Liver (tissue), 9 donors: ENCODE results near the gene OR1F1. TPM values are rescaled to one million over a fixed set of nuclear protein-coding genes. Genes with fewer than 3 reads are reported as not detected.
"Not testable (repeated sequence)": the region's sequence is repeated elsewhere in the genome, so short reads cannot be mapped to it uniquely, and the experiment has no call there.

Source experiments
- DNase-seq: peaks from one replicate; pipeline ENCODE4 v3.0.0-alpha.2; 2017; ENCODE audit warnings: low spot score
- H3K27ac ChIP-seq, 2 donors: one replicate each; pipeline ENCODE4 v1.7.0; 2013; ENCODE audit warnings: inconsistent platforms in 2 of 2, low read length in 2 of 2, control low read depth in 1 of 2, low read depth in 1 of 2, mild to moderate bottlenecking in 1 of 2
- H3K27me3 ChIP-seq, 4 donors: one replicate each; pipeline versions ENCODE4 v1.6.1 to v1.7.0; 2013; ENCODE audit warnings: low read length in 3 of 4, inconsistent platforms in 1 of 4, mild to moderate bottlenecking in 1 of 4, moderate library complexity in 1 of 4; ENCODE audit not compliant: control insufficient read depth in 4 of 4, insufficient read depth in 4 of 4
- H3K36me3 ChIP-seq, 4 donors: one replicate each; pipeline versions ENCODE4 v1.6.1 to v1.7.0; 2013; ENCODE audit warnings: low read length in 3 of 4, mild to moderate bottlenecking in 3 of 4, low read depth in 1 of 4, moderate library complexity in 1 of 4; ENCODE audit not compliant: control insufficient read depth in 4 of 4, insufficient read depth in 3 of 4
- H3K4me1 ChIP-seq, 4 donors: one replicate each; pipeline versions ENCODE4 v1.6.1 to v1.7.0; 2013; ENCODE audit warnings: low read length in 3 of 4, mild to moderate bottlenecking in 3 of 4, moderate library complexity in 1 of 4; ENCODE audit not compliant: control insufficient read depth in 4 of 4, insufficient read depth in 4 of 4
- H3K4me3 ChIP-seq, 3 donors: one replicate each; pipeline versions ENCODE4 v1.6.1 to v1.7.0; 2013; ENCODE audit warnings: low read length in 3 of 3, control low read depth in 1 of 3, low read depth in 1 of 3, mild to moderate bottlenecking in 1 of 3
- H3K9ac ChIP-seq, 2 donors: one replicate each; pipeline ENCODE4 v1.7.0; 2013; ENCODE audit warnings: low read length in 2 of 2, mild to moderate bottlenecking in 2 of 2, moderate library complexity in 2 of 2, control low read depth in 1 of 2, low read depth in 1 of 2
- H3K9me3 ChIP-seq, 4 donors: one replicate each; pipeline versions ENCODE4 v1.6.1 to v1.7.0; 2013; ENCODE audit warnings: low read length in 3 of 4; ENCODE audit not compliant: control insufficient read depth in 4 of 4
- CTCF ChIP-seq: fragments of 150-350 bp; IDR thresholded peaks from 2 replicates; pipeline ENCODE4 v1.5.1; 2017; ENCODE audit warnings: improper control_type of control experiment, low read depth, low read length; ENCODE audit not compliant: missing input control
- FOXA1 ChIP-seq: IDR thresholded peaks from 2 replicates; pipeline ENCODE4 v1.6.1; 2016; ENCODE audit warnings: antibody characterized with exemption
- FOXA2 ChIP-seq: IDR thresholded peaks from 2 replicates; pipeline ENCODE4 v1.6.1; 2016; ENCODE audit warnings: antibody characterized with exemption
- GABPA ChIP-seq, 2 donors: IDR thresholded peaks in 1 of 2; conservative IDR thresholded peaks in 1 of 2; 2 replicates each; pipeline ENCODE4 v1.6.1; 2016; ENCODE audit warnings: antibody characterized with exemption in 2 of 2, mild to moderate bottlenecking in 1 of 2, moderate library complexity in 1 of 2
- HNF4G ChIP-seq: IDR thresholded peaks from 2 replicates; pipeline ENCODE4 v1.6.1; 2016; ENCODE audit warnings: antibody characterized with exemption
- NR2F2 ChIP-seq: IDR thresholded peaks from 2 replicates; pipeline ENCODE4 v1.6.1; 2016; ENCODE audit warnings: antibody characterized with exemption
- RAD21 ChIP-seq, 2 donors: IDR thresholded peaks; 2 replicates each; pipeline ENCODE4 v1.6.1; 2016; ENCODE audit warnings: antibody characterized with exemption in 2 of 2, mild to moderate bottlenecking in 2 of 2
- REST ChIP-seq: IDR thresholded peaks from 2 replicates; pipeline ENCODE4 v1.6.1; 2016; ENCODE audit warnings: antibody characterized with exemption, mild to moderate bottlenecking
- YY1 ChIP-seq: IDR thresholded peaks from 2 replicates; pipeline ENCODE4 v1.6.1; 2016; ENCODE audit warnings: antibody characterized with exemption, mild to moderate bottlenecking
- ZBTB33 ChIP-seq: IDR thresholded peaks from 2 replicates; pipeline ENCODE4 v1.6.1; 2016; ENCODE audit warnings: antibody characterized with exemption
- WGBS: extraction: QIAGEN DNeasy Blood & Tissue Kit; methylation state at CpG from one replicate; pipeline ENCODE4 v1.1.7; 2013; 5-methylcytosine and 5-hydroxymethylcytosine counted together
- polyA plus RNA-seq, 2 donors: library from polyadenylated mRNA; stranded (reverse) in 1 of 2; unstranded in 1 of 2; fragments of 200-250 nt in 1 of 2; fragments of >200 nt in 1 of 2; fragmentation: Nextera tagmentation in 1 of 2; extraction: Ambion mirVana in 1 of 2; gene quantifications; one replicate each; pipeline versions ENCODE4 v1.2.1 to v1.2.3, GENCODE V29; 2013 to 2015
- total RNA-seq, 2 donors: library from RNA; depleted of rRNA; stranded (reverse); fragments of >200 nt; gene quantifications; one replicate each; pipeline ENCODE4 v1.2.3, GENCODE V29; 2014
- donor health status: healthy.
- donor health status: healthy.
- donor health status: healthy.
- donor health status: healthy.
- donor health status: healthy.

OR1F1 gene
- total and polyA plus RNA-seq, 4 donors = not detected

GRCh38 chr16:3166505-3166886, 21.5 kb upstream of the OR1F1 start:
- Histone ChIP-seq H3K9me3 (no peaks in the 10 kb centered on the region), H3K36me3 (no peaks in the 10 kb centered on the region), H3K9ac (no peak overlapping the region), H3K27me3 (peaks cover 0 to 9% (median 3%) of the 10 kb centered on the region in 4 donors), H3K4me1 (peaks cover 0 to 9% (median 1%) of the 10 kb centered on the region in 4 donors), H3K4me3 (no peak overlapping the region), H3K27ac (no peak overlapping the region)
- no peak for DNase-seq
- no peak for TF ChIP-seq YY1
- no peak for TF ChIP-seq CTCF
- TF ChIP-seq NR2F2 = no peak
- no peak for TF ChIP-seq FOXA2
- TF ChIP-seq HNF4G = no peak
- TF ChIP-seq RAD21 (IDR thresholded peaks at IDR 0.05) = no peak
- TF ChIP-seq ZBTB33 = no peak
- TF ChIP-seq FOXA1 = no peak
- WGBS = 18% methylated on average over 1 of the region's 1 CpG

- WGBS = 85% methylated on average over 7 of the region's 7 CpGs
- not testable (repeated sequence) for H3K9me3 ChIP-seq, DNase-seq, H3K9ac ChIP-seq, H3K36me3 ChIP-seq, H3K27ac ChIP-seq, H3K4me3 ChIP-seq
- Histone ChIP-seq H3K4me1 (peaks cover 0 to 14% (median 1%) of the 10 kb centered on the region in 4 donors), H3K27me3 (peaks cover 0 to 19% (median 8%) of the 10 kb centered on the region in 4 donors)
Observed at GRCh38 chr16:3168729-3169128, 19.3 kb upstream of the OR1F1 start.

GRCh38 chr16:3170440-3171180, 17.4 kb upstream of the OR1F1 start:
- Histone ChIP-seq H3K36me3 (no peaks in the 10 kb centered on the region), H3K27ac (no peak overlapping the region), H3K4me3 (peak overlapping the region in 1 of 3 donors; percentile 7), H3K4me1 (peaks cover 0 to 12% (median 3%) of the 10 kb centered on the region in 4 donors), H3K27me3 (peaks cover 0 to 28% (median 12%) of the 10 kb centered on the region in 4 donors), H3K9me3 (no peaks in the 10 kb centered on the region), H3K9ac (no peak overlapping the region)
- WGBS = 7% methylated on average over 53 of the region's 53 CpGs
- TF ChIP-seq REST = peak; percentile 92
- no peak for TF ChIP-seq CTCF
- TF ChIP-seq GABPA (IDR thresholded peaks at IDR 0.05 in 1 of 2, conservative IDR thresholded peaks at IDR 0.05 in 1 of 2) = no peak
- no peak for DNase-seq
